HEK293 (cell line): ENCODE results near the gene MOB1A.
A peak's percentile ranks its signal among the peaks of the same experiment; 100 is the strongest.

Experiments used
- GLIS2 ChIP-seq: fragments of 450-650 bp; formaldehyde crosslinking; IDR thresholded peaks from 2 replicates; pipeline ENCODE4 v1.5.1; 2016; ENCODE audit warnings: missing biosample characterization, missing genetic modification characterization
- KLF1 ChIP-seq: fragments of 450-650 bp; formaldehyde crosslinking; IDR thresholded peaks from 2 replicates; pipeline ENCODE4 v1.5.1; 2016; ENCODE audit warnings: missing biosample characterization, missing genetic modification characterization
- OSR2 ChIP-seq: fragments of 450-650 bp; formaldehyde crosslinking; IDR thresholded peaks from 2 replicates; pipeline ENCODE4 v1.5.1; 2016; ENCODE audit warnings: missing biosample characterization, missing genetic modification characterization
- PRDM1 ChIP-seq: fragments of 450-650 bp; formaldehyde crosslinking; IDR thresholded peaks from 2 replicates; pipeline ENCODE4; 2016; ENCODE audit warnings: missing biosample characterization, missing genetic modification characterization
- SCRT2 ChIP-seq: fragments of 450-650 bp; formaldehyde crosslinking; IDR thresholded peaks from 2 replicates; pipeline ENCODE4 v1.5.1; 2016; ENCODE audit warnings: missing biosample characterization, missing genetic modification characterization
- SETDB1 ChIP-seq: IDR thresholded peaks from one replicate; pipeline ENCODE4 v1.6.1; 2017; ENCODE audit warnings: mild to moderate bottlenecking, low read length, moderate library complexity, mixed read lengths; ENCODE audit not compliant: insufficient read length
- YY2 ChIP-seq: fragments of 450-650 bp; formaldehyde crosslinking; IDR thresholded peaks from 2 replicates; pipeline ENCODE4 v1.5.1; 2016; ENCODE audit warnings: missing biosample characterization, missing genetic modification characterization
- ZBTB21 ChIP-seq: fragments of 450-650 bp; formaldehyde crosslinking; IDR thresholded peaks from 2 replicates; pipeline ENCODE4 v1.5.1; 2017; ENCODE audit warnings: missing biosample characterization, missing genetic modification characterization
- ZIC2 ChIP-seq: fragments of 450-650 bp; formaldehyde crosslinking; IDR thresholded peaks from 2 replicates; pipeline ENCODE4 v1.5.1; 2016; ENCODE audit warnings: missing biosample characterization, missing genetic modification characterization
- ZNF146 ChIP-seq: fragments of 450-650 bp; formaldehyde crosslinking; IDR thresholded peaks from 2 replicates; pipeline ENCODE4 v1.5.1; 2016; ENCODE audit warnings: missing biosample characterization, missing genetic modification characterization
- ZNF157 ChIP-seq: fragments of 450-650 bp; formaldehyde crosslinking; IDR thresholded peaks from 2 replicates; pipeline ENCODE4 v1.5.1; 2016; ENCODE audit warnings: missing biosample characterization, missing genetic modification characterization
- ZNF169 ChIP-seq: fragments of 450-650 bp; formaldehyde crosslinking; IDR thresholded peaks from 2 replicates; pipeline ENCODE4 v1.5.1; 2016; ENCODE audit warnings: missing biosample characterization, missing genetic modification characterization
- ZNF174 ChIP-seq: fragments of 450-650 bp; formaldehyde crosslinking; IDR thresholded peaks from 2 replicates; pipeline ENCODE4 v1.5.0; 2017; ENCODE audit warnings: missing biosample characterization, mild to moderate bottlenecking, missing genetic modification characterization
- ZNF19 ChIP-seq: fragments of 450-650 bp; formaldehyde crosslinking; IDR thresholded peaks from 2 replicates; pipeline ENCODE4; 2016; ENCODE audit warnings: missing biosample characterization, missing genetic modification characterization, low read depth
- ZNF214 ChIP-seq: fragments of 450-650 bp; formaldehyde crosslinking; IDR thresholded peaks from 2 replicates; pipeline ENCODE4 v1.5.1; 2017; ENCODE audit warnings: missing biosample characterization, mild to moderate bottlenecking, missing genetic modification characterization, borderline replicate concordance
- ZNF23 ChIP-seq: fragments of 450-650 bp; formaldehyde crosslinking; IDR thresholded peaks from 2 replicates; pipeline ENCODE4 v1.5.1; 2016; ENCODE audit warnings: missing biosample characterization, missing genetic modification characterization, borderline replicate concordance
- ZNF335 ChIP-seq: fragments of 450-650 bp; formaldehyde crosslinking; conservative IDR thresholded peaks from 2 replicates; pipeline ENCODE4 v1.5.1; 2016; ENCODE audit warnings: missing biosample characterization, missing genetic modification characterization
- ZNF354C ChIP-seq: fragments of 450-650 bp; formaldehyde crosslinking; IDR thresholded peaks from 2 replicates; pipeline ENCODE4 v1.5.1; 2016; ENCODE audit warnings: missing biosample characterization, missing genetic modification characterization, low read depth, borderline replicate concordance
- ZNF548 ChIP-seq: fragments of 450-650 bp; formaldehyde crosslinking; IDR thresholded peaks from 2 replicates; pipeline ENCODE4 v1.5.1; 2016; ENCODE audit warnings: missing biosample characterization, missing genetic modification characterization
- ZNF596 ChIP-seq: fragments of 450-650 bp; IDR thresholded peaks from 2 replicates; pipeline ENCODE4 v1.5.0; 2018; ENCODE audit warnings: missing biosample characterization, mild to moderate bottlenecking, missing genetic modification characterization, moderate library complexity
- ZNF621 ChIP-seq: fragments of 450-650 bp; formaldehyde crosslinking; IDR thresholded peaks from 2 replicates; pipeline ENCODE4 v1.5.1; 2017; ENCODE audit warnings: missing biosample characterization, missing genetic modification characterization
- ZNF623 ChIP-seq: fragments of 450-650 bp; formaldehyde crosslinking; IDR thresholded peaks from 2 replicates; pipeline ENCODE4 v1.5.1; 2016; ENCODE audit warnings: missing biosample characterization, missing genetic modification characterization
- ZNF629 ChIP-seq: fragments of 450-650 bp; formaldehyde crosslinking; IDR thresholded peaks from 2 replicates; pipeline ENCODE4 v1.5.1; 2017; ENCODE audit warnings: missing biosample characterization, missing genetic modification characterization
- ZNF658 ChIP-seq: fragments of 450-650 bp; formaldehyde crosslinking; IDR thresholded peaks from 2 replicates; pipeline ENCODE4; 2016; ENCODE audit warnings: missing biosample characterization, missing genetic modification characterization
- ZNF707 ChIP-seq: fragments of 450-650 bp; formaldehyde crosslinking; IDR thresholded peaks from 2 replicates; pipeline ENCODE4 v1.5.1; 2016; ENCODE audit warnings: missing biosample characterization, missing genetic modification characterization
- ZSCAN23 ChIP-seq: fragments of 450-650 bp; formaldehyde crosslinking; IDR thresholded peaks from 2 replicates; pipeline ENCODE4 v1.5.1; 2016; ENCODE audit warnings: missing biosample characterization, missing genetic modification characterization
- TF ChIP-seq, protein P1 (sequence below): fragments of 450-650 bp; formaldehyde crosslinking; conservative IDR thresholded peaks from 2 replicates; pipeline ENCODE4 v1.5.1; 2016; ENCODE audit warnings: low read depth, missing biosample characterization, missing genetic modification characterization
- TF ChIP-seq, protein P2 (sequence below): fragments of 450-650 bp; formaldehyde crosslinking; IDR thresholded peaks from 2 replicates; pipeline ENCODE4 v1.5.1; 2016; ENCODE audit warnings: missing biosample characterization, missing genetic modification characterization
- TF ChIP-seq, protein P3 (sequence below): fragments of 450-650 bp; formaldehyde crosslinking; IDR thresholded peaks from 2 replicates; pipeline ENCODE4 v1.5.1; 2016; ENCODE audit warnings: missing biosample characterization, missing genetic modification characterization
- TF ChIP-seq, protein P4 (sequence below): fragments of 450-650 bp; formaldehyde crosslinking; IDR thresholded peaks from 2 replicates; pipeline ENCODE4 v1.5.1; 2016; ENCODE audit warnings: missing biosample characterization, missing genetic modification characterization
- TF ChIP-seq, protein P5 (sequence below): fragments of 450-650 bp; formaldehyde crosslinking; IDR thresholded peaks from 2 replicates; pipeline ENCODE4 v1.5.1; 2016; ENCODE audit warnings: missing biosample characterization, missing genetic modification characterization

Gene MOB1A

DNA sequence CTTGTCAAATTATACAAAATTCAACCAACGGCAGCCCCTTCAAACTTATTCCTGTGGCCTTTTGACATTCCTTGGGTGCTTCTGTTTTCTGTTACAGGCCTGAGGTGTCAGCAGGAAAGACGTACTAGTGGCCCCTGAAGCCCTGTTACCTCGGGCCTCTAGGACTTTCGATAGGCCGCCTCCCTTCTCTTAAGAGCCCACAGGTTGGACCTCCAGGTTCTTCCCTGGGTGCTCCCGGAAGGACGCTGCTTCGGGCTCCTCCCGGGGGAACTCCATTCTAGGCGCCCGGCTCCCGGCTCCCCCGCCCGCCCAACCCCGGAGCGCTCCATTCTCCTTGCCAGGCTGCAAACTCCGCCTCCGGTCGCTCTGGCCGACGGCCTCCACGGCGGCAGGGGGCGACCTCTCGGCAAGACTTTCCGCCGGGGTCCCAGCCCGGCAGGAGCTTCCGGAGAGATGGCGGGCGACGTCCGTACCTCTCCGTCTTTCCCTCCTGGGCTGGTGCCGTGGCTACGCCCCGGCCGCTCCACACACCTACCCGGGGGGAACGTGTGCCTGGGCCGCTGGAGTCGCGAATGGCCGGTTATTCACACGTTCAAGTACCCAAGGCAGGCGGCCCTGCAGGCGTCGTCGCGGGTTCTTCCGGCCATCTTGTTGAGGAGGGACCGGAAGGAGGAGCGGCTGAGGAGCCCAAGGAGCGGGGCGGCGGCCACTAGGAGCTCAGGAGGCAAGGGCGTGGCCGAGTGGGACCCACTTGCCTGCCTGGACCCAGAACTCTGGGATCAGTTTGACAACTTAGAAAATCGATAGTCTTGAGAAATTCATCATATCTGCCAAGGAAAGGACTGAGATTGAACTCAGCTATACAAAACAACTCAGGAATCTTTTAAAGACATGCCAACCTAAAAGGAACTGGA lies 58.5 kb downstream of the MOB1A start (continued):
- no peak for TF ChIP-seq ZNF707
- no peak for TF ChIP-seq PRDM1 (tag by site-specific recombination)
- peak; percentile 66 for TF ChIP-seq KLF1 (tag by site-specific recombination)
- TF ChIP-seq OSR2 (tag by site-specific recombination) = 0 out of 2 replicates have a peak, but pooled peaks have one; percentile 20
- TF ChIP-seq, protein P1, sequence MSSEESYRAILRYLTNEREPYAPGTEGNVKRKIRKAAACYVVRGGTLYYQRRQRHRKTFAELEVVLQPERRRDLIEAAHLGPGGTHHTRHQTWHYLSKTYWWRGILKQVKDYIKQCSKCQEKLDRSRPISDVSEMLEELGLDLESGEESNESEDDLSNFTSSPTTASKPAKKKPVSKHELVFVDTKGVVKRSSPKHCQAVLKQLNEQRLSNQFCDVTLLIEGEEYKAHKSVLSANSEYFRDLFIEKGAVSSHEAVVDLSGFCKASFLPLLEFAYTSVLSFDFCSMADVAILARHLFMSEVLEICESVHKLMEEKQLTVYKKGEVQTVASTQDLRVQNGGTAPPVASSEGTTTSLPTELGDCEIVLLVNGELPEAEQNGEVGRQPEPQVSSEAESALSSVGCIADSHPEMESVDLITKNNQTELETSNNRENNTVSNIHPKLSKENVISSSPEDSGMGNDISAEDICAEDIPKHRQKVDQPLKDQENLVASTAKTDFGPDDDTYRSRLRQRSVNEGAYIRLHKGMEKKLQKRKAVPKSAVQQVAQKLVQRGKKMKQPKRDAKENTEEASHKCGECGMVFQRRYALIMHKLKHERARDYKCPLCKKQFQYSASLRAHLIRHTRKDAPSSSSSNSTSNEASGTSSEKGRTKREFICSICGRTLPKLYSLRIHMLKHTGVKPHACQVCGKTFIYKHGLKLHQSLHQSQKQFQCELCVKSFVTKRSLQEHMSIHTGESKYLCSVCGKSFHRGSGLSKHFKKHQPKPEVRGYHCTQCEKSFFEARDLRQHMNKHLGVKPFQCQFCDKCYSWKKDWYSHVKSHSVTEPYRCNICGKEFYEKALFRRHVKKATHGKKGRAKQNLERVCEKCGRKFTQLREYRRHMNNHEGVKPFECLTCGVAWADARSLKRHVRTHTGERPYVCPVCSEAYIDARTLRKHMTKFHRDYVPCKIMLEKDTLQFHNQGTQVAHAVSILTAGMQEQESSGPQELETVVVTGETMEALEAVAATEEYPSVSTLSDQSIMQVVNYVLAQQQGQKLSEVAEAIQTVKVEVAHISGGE (tag by site-specific recombination) = peak; percentile 97
- no peak for TF ChIP-seq ZNF23
- no peak for TF ChIP-seq ZNF157 (tag by site-specific recombination)
- TF ChIP-seq, protein P2, sequence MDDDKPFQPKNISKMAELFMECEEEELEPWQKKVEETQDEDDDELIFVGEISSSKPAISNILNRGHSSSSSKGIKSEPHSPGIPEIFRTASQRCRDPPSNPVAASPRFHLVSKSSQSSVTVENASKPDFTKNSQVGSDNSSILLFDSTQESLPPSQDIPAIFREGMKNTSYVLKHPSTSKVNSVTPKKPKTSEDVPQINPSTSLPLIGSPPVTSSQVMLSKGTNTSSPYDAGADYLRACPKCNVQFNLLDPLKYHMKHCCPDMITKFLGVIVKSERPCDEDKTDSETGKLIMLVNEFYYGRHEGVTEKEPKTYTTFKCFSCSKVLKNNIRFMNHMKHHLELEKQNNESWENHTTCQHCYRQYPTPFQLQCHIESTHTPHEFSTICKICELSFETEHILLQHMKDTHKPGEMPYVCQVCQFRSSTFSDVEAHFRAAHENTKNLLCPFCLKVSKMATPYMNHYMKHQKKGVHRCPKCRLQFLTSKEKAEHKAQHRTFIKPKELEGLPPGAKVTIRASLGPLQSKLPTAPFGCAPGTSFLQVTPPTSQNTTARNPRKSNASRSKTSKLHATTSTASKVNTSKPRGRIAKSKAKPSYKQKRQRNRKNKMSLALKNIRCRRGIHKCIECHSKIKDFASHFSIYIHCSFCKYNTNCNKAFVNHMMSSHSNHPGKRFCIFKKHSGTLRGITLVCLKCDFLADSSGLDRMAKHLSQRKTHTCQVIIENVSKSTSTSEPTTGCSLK (tag by site-specific recombination) = no peak
- peak; percentile 68 for TF ChIP-seq SCRT2 (tag by site-specific recombination)
- peak; percentile 99 for TF ChIP-seq YY2
- TF ChIP-seq ZNF629 (tag by site-specific recombination) = peak; percentile 80
- TF ChIP-seq ZNF214 (tag by site-specific recombination) = no peak
- no peak for TF ChIP-seq ZNF174 (tag by site-specific recombination)
- TF ChIP-seq ZSCAN23 (tag by site-specific recombination) = no peak
- TF ChIP-seq ZNF335 = peak; percentile 98
- TF ChIP-seq ZNF169 (tag by site-specific recombination) = no peak
- 0 out of 2 replicates have a peak, but pooled peaks have one; percentile 51 for TF ChIP-seq ZBTB21 (tag by site-specific recombination)
- peak; percentile 84 for TF ChIP-seq GLIS2 (tag by site-specific recombination)
- TF ChIP-seq, protein P3, sequence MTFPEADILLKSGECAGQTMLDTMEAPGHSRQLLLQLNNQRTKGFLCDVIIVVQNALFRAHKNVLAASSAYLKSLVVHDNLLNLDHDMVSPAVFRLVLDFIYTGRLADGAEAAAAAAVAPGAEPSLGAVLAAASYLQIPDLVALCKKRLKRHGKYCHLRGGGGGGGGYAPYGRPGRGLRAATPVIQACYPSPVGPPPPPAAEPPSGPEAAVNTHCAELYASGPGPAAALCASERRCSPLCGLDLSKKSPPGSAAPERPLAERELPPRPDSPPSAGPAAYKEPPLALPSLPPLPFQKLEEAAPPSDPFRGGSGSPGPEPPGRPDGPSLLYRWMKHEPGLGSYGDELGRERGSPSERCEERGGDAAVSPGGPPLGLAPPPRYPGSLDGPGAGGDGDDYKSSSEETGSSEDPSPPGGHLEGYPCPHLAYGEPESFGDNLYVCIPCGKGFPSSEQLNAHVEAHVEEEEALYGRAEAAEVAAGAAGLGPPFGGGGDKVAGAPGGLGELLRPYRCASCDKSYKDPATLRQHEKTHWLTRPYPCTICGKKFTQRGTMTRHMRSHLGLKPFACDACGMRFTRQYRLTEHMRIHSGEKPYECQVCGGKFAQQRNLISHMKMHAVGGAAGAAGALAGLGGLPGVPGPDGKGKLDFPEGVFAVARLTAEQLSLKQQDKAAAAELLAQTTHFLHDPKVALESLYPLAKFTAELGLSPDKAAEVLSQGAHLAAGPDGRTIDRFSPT = no peak
- no peak for TF ChIP-seq ZNF19 (tag by site-specific recombination)
- no peak for TF ChIP-seq ZNF623 (tag by site-specific recombination)
- TF ChIP-seq, protein P4, sequence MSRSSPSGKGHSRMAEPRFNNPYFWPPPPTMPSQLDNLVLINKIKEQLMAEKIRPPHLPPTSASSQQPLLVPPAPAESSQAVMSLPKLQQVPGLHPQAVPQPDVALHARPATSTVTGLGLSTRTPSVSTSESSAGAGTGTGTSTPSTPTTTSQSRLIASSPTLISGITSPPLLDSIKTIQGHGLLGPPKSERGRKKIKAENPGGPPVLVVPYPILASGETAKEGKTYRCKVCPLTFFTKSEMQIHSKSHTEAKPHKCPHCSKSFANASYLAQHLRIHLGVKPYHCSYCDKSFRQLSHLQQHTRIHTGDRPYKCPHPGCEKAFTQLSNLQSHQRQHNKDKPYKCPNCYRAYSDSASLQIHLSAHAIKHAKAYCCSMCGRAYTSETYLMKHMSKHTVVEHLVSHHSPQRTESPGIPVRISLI (tag by site-specific recombination) = peak; percentile 38; the same call in 1 of the 2 replicates
- no peak for TF ChIP-seq ZNF548 (tag by site-specific recombination)
- TF ChIP-seq ZNF354C (tag by site-specific recombination) = no peak
- TF ChIP-seq, protein P5, sequence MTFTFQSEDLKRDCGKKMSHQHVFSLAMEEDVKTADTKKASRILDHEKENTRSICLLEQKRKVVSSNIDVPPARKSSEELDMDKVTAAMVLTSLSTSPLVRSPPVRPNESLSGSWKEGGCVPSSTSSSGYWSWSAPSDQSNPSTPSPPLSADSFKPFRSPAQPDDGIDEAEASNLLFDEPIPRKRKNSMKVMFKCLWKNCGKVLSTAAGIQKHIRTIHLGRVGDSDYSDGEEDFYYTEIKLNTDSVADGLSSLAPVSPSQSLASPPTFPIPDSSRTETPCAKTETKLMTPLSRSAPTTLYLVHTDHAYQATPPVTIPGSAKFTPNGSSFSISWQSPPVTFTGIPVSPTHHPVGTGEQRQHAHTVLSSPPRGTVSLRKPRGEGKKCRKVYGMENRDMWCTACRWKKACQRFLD (tag by site-specific recombination) = no peak
- peak; percentile 54; the same call in 1 of the 2 replicates for TF ChIP-seq ZNF146
- TF ChIP-seq ZNF621 = no peak
- TF ChIP-seq SETDB1 = peak; percentile 85
- TF ChIP-seq ZNF596 (tag by site-specific recombination) = no peak
- peak; percentile 77 for TF ChIP-seq ZIC2 (tag by site-specific recombination)
- TF ChIP-seq ZNF658 (tag by site-specific recombination) = no peak
